ENCODE results near the gene RAD51D. TPM values are rescaled to one million over a fixed set of nuclear protein-coding genes. Genes with fewer than 3 reads are reported as not detected.

RAD51D gene
- total and polyA plus RNA-seq, 8 donors, result 4.3 to 9.4 (median 5.3) TPM

DNA sequence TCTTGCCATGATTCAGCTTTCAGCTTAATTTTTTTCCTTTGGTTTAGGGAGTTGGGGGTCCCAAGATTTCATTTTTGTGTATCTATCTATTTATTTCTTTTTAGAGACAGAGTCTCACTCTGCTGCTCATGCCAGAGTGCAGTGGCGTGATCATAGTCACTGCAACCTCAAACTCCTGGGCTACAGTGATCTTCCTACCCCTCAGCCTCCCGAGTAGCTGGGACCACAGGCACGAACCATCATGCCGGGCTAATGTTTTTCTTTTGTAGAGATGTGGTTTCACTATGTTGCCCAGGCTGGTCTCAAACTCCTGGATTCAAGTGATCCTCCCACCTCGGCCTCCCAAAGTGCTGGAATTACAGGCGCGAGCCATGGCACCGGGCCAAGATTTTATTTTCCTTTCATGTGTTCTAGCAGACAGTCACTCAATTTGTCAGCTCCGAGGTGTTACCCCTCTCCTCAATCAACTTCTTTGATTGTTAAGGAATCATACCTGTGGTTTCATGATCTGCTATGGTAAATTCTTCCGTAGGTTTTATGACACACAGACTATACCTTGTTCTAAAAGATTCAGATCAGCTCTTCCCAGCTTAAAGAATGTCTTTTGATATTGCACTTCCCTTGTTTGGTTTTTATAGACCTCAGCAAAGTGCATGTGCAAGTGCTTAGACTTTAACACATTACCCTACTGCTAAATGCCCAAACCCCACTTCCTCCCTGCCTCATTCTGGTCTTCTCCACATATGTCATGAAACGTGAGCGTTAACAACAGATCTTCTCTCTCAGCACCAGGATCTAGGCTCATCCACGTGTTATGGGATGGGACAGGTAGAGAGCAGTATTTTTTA lies 40.9 kb upstream of the RAD51D start:
- Histone ChIP-seq H3K4me3 (no peak overlapping the region), H3K9me3 (no peaks in the 10 kb centered on the region), H3K27ac (no peak overlapping the region), H3K4me1 (no peaks in the 10 kb centered on the region), H3K27me3 (no peaks in the 10 kb centered on the region), H3K36me3 (no peaks in the 10 kb centered on the region)
- TF ChIP-seq, protein P1, sequence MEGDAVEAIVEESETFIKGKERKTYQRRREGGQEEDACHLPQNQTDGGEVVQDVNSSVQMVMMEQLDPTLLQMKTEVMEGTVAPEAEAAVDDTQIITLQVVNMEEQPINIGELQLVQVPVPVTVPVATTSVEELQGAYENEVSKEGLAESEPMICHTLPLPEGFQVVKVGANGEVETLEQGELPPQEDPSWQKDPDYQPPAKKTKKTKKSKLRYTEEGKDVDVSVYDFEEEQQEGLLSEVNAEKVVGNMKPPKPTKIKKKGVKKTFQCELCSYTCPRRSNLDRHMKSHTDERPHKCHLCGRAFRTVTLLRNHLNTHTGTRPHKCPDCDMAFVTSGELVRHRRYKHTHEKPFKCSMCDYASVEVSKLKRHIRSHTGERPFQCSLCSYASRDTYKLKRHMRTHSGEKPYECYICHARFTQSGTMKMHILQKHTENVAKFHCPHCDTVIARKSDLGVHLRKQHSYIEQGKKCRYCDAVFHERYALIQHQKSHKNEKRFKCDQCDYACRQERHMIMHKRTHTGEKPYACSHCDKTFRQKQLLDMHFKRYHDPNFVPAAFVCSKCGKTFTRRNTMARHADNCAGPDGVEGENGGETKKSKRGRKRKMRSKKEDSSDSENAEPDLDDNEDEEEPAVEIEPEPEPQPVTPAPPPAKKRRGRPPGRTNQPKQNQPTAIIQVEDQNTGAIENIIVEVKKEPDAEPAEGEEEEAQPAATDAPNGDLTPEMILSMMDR (IDR thresholded peaks at IDR 0.05), result no peak
- DNase-seq (no peak), ATAC-seq (no peak), FAIRE-seq (no peak)
- intact Hi-C loops (cut with DNase I), result loop anchor here in 1 of 3 donors (10.0 kb wide), 1 partner anchor 374 kb away; the partner anchor contains the start of gene SLFN12L
- WGBS, 2 donors, result 55 to 65% methylated on average over 13 of the region's 13 CpGs

DNA sequence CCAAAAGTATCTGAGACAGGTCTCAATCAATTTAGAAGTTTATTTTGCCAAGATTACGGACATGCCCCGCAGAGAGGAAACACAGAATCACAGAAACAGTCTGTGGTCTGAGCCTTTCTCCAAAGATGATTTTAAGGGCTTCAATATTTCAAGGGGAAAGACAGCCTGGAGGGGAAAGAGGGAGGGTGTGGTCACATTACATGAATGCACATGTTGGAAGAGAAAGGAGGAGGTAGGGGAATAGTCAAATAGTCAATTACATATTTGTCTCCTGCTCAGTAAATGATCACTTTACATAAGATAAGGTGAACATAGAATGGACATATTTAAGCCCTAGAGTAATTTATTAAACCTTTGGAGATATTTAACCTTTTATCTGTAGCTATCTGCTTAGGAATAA lies 40.3 kb upstream of the RAD51D start:
- H3K27ac ChIP-seq, result no peak overlapping the region
- FAIRE-seq (no peak), DNase-seq (no peak), ATAC-seq (no peak)
- H3K9me3 ChIP-seq, result no peaks in the 10 kb centered on the region
- H3K36me3 ChIP-seq, result no peaks in the 10 kb centered on the region
- no peaks in the 10 kb centered on the region for H3K27me3 ChIP-seq
- H3K4me3 ChIP-seq, result no peak overlapping the region
- TF ChIP-seq, protein P1 (IDR thresholded peaks at IDR 0.05), result no peak
- H3K4me1 ChIP-seq, result no peaks in the 10 kb centered on the region
- intact Hi-C loops (cut with DNase I), result loop anchor here in 1 of 3 donors (10.0 kb wide), 1 partner anchor 375 kb away; the partner anchor contains the start of gene SLFN12L
- WGBS, 2 donors, result 55 to 72% methylated on average over 2 of the region's 2 CpGs

DNA sequence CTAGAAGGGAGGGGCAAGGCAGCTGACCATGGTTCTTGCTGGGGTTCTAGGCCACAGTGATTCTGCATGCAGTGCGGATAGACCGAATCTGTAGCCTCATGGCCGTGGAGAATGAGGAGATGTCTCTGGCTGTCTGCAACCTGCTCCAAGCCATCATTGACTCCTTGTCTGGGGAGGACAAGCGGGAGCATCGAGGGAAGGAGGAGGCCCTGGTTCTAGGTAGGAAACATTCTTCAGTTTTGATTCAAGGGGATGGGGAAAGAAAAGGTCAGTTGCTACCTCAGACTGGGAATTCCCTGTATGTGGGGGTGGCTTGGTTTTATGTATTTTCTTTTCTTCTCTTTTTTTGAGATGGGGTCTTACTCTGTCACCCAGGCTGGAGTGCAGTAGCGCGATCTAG lies 35.6 kb upstream of the RAD51D start:
- no peaks in the 10 kb centered on the region for H3K36me3 ChIP-seq
- no peaks in the 10 kb centered on the region for H3K9me3 ChIP-seq
- H3K27ac ChIP-seq, result no peak overlapping the region
- H3K4me1 ChIP-seq, result no peaks in the 10 kb centered on the region
- intact Hi-C loops (cut with DNase I), result no loop called here
- TF ChIP-seq, protein P1 (IDR thresholded peaks at IDR 0.05), result no peak
- no peaks in the 10 kb centered on the region for H3K27me3 ChIP-seq
- FAIRE-seq, result no peak
- H3K4me3 ChIP-seq, result no peak overlapping the region
- 81 to 92% methylated on average over 7 of the region's 7 CpGs for WGBS, 2 donors
- peak in 1 of 6 donors; percentile 14 for DNase-seq
- ATAC-seq, result no peak

DNA sequence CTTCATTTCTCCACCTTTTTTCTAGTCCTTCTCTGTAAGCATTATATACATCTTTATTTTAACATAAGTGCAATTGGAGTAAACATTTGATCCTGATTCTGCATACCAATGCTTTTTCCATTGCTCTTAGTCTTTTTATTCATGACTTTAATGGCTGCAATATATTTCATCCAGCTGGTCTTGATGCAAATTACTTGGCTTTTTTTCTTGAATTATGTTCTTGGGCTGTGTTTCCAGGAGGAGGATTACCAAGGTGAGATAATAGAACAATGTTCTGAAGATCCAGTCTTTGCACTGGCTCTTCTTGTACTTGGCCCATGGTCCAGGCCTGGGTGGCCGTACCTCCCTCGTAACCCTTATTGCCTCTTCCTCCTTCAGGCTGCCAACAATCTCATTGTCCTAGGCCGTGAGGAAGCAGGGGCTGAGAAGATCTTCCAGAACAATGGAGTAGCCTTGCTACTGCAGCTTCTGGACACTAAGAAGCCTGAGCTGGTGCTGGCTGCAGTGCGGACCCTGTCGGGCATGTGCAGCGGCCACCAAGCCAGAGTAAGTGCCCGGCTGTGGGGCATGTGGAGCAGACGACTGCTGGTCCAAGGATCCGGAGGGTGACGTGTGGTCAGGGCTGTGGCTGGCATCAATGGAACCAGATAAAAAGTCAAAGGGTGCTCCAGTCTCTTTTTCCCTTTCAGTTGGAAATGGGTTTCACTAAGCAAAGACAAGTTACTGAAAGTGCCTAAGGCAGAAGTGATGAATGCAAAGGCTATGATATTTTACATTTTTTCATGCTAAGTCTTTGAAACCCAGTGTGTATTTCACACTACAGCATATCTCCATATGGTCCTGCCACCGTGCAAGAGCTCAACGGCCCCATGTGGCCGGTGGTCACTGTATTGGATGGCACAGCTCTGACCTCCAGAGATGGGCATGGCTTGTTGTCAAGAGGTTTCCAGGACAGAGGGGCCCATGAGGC lies 34.8 kb upstream of the RAD51D start:
- FAIRE-seq (no peak), ATAC-seq (no peak), DNase-seq (peak in 1 of 6 donors; percentile 38)
- no peaks in the 10 kb centered on the region for H3K4me1 ChIP-seq
- no peaks in the 10 kb centered on the region for H3K9me3 ChIP-seq
- no peaks in the 10 kb centered on the region for H3K27me3 ChIP-seq
- H3K4me3 ChIP-seq, result no peak overlapping the region
- intact Hi-C loops (cut with DNase I), result no loop called here
- TF ChIP-seq, protein P1 (IDR thresholded peaks at IDR 0.05), result no peak
- WGBS, 2 donors, result 78% methylated on average over 13 of the region's 13 CpGs
- no peaks in the 10 kb centered on the region for H3K36me3 ChIP-seq
- no peak overlapping the region for H3K27ac ChIP-seq

All from pancreas (tissue), 10 donors.